Measurements from ENCODE around the gene REXO1. TPM values are rescaled to one million over a fixed set of nuclear protein-coding genes. Genes with fewer than 3 reads are reported as not detected.
"Not testable (repeated sequence)": the region's sequence is repeated elsewhere in the genome, so short reads cannot be mapped to it uniquely, and the experiment has no call there.

The REXO1 gene
- total RNA-seq: 17.7 TPM
- long read RNA-seq, full-length matches to known transcripts: 5 of 18 reads
- long read RNA-seq, partial matches to known transcripts: 10 of 18 reads
- long read RNA-seq, other reads (novel, unspliced or antisense): 3 of 18 reads

DNA sequence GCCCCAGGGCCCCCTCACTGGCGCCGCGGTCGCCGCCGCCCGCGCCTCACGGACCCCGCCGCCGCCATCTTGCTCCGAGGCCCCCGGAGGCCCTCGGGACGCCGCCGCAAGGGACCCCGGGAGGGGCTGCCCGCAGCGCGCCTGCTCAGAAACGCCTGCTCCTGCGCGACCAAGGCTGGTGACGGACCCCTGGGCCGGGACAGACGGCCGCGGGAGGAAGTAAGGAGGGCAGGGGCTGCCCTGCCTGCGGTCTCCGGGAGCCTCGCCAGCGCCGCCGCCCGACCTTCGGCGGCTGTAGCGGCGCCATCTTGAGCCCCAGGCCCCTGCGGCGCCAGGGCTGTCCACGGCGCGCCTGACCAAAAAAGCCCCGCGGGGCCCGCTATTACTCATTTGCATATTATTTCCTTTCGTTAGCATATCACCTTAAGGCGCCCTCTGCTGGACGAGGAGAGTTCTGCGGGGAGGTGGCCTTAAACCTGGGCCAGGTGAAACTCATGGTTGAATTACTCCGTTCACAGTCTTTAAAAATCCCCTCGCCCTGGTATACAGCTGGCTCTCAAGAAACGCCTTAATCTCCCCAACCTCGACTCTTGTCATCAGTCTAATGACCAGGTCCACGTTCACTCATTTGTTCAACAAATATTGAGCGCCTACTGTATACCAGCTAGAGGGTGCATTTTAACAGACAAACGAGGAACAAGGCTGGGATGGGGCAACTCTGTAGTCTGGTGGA lies at the start of gene REXO1:
REXO1 (minus strand) TSS at position 85 of the 733 bp plus-strand sequence. CDS start 125 bp downstream, outside the sequence.
- Histone ChIP-seq H3K36me3 (peaks cover 6% of the 10 kb centered on the region), H3K4me1 (peaks cover 65% of the 10 kb centered on the region), H3K4me3 (peak within 1 kb of the TSS; percentile 100), H3K27me3 (ENCODE audit: low read depth) (no peaks in the 10 kb centered on the region), H3K27ac (replicated peaks) (peak within 1 kb of the TSS; percentile 99), H3K9me3 (replicated peaks) (no peaks in the 10 kb centered on the region)
- TF ChIP-seq, protein P1, sequence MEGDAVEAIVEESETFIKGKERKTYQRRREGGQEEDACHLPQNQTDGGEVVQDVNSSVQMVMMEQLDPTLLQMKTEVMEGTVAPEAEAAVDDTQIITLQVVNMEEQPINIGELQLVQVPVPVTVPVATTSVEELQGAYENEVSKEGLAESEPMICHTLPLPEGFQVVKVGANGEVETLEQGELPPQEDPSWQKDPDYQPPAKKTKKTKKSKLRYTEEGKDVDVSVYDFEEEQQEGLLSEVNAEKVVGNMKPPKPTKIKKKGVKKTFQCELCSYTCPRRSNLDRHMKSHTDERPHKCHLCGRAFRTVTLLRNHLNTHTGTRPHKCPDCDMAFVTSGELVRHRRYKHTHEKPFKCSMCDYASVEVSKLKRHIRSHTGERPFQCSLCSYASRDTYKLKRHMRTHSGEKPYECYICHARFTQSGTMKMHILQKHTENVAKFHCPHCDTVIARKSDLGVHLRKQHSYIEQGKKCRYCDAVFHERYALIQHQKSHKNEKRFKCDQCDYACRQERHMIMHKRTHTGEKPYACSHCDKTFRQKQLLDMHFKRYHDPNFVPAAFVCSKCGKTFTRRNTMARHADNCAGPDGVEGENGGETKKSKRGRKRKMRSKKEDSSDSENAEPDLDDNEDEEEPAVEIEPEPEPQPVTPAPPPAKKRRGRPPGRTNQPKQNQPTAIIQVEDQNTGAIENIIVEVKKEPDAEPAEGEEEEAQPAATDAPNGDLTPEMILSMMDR (IDR thresholded peaks at IDR 0.05; ENCODE audit: borderline replicate concordance): peak; percentile 94
- DNase-seq: peak; percentile 96
- intact Hi-C loops (cut with micrococcal nuclease): no loop called here

DNA sequence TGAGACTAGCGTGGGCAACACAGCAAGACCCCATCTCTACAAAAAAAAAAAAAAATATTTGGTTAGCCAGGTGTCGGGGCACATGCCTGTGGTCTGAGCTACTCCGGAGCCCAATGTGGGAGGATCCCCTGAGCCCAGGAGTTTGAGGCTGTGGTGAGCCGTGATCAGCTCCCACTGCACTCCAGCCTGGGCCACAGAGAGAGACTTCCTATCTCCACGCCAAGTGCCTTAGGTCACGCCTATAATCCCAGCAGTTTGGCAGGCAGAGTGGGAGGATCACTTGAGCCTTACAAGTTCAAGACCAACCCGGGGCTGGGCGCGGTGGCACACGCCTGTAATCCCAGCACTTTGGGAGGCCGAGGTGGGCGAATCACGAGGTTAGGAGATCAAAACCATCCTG lies 48.2 kb upstream of the REXO1 start:
- no peaks in the 10 kb centered on the region for H3K27me3 ChIP-seq (ENCODE audit: low read depth)
- TF ChIP-seq, protein P1 (IDR thresholded peaks at IDR 0.05; ENCODE audit: borderline replicate concordance): no peak
- intact Hi-C loops (cut with micrococcal nuclease): no loop called here
- H3K27ac ChIP-seq (replicated peaks): no peak overlapping the region
- peaks cover 29% of the 10 kb centered on the region for H3K4me1 ChIP-seq
- no peak overlapping the region for H3K4me3 ChIP-seq
- no peaks in the 10 kb centered on the region for H3K9me3 ChIP-seq (replicated peaks)
- DNase-seq: no peak
- H3K36me3 ChIP-seq: no peaks in the 10 kb centered on the region

DNA sequence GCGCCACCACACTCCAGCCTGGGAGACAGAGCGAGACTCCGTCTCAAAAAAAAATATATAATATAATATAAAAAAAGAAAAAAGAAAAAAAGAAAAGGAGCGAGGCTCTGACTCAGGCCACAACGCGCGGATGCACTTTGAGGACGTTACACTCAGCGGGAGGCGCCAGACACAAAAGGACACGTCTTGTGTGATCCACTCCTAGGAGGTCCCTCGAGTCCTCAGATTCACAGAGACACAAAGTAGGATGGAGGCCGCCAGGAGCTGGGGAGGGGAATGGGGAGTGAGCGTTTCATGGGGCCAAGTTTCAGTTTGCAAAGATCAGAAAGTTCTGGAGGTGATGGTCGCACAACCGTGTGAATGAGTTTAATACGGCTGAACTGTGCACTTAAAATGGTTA lies 45.5 kb upstream of the REXO1 start:
- TF ChIP-seq, protein P1 (IDR thresholded peaks at IDR 0.05; ENCODE audit: borderline replicate concordance): no peak
- Histone ChIP-seq H3K27me3 (ENCODE audit: low read depth) (no peaks in the 10 kb centered on the region), H3K4me1 (peaks cover 29% of the 10 kb centered on the region), H3K36me3 (no peaks in the 10 kb centered on the region), H3K9me3 (replicated peaks) (no peaks in the 10 kb centered on the region), H3K27ac (replicated peaks) (no peak overlapping the region), H3K4me3 (no peak overlapping the region)
- intact Hi-C loops (cut with micrococcal nuclease): no loop called here
- no peak for DNase-seq

GRCh38 chr19:1889907-1890306 lies 41.6 kb upstream of the REXO1 start:
- DNase-seq: no peak
- H3K36me3 ChIP-seq: no peaks in the 10 kb centered on the region
- no peak overlapping the region for H3K27ac ChIP-seq (replicated peaks)
- TF ChIP-seq, protein P1 (IDR thresholded peaks at IDR 0.05; ENCODE audit: borderline replicate concordance): no peak
- H3K27me3 ChIP-seq (ENCODE audit: low read depth): no peaks in the 10 kb centered on the region
- H3K4me3 ChIP-seq: no peak overlapping the region
- H3K9me3 ChIP-seq (replicated peaks): no peaks in the 10 kb centered on the region
- H3K4me1 ChIP-seq: peaks cover 11% of the 10 kb centered on the region
- intact Hi-C loops (cut with micrococcal nuclease): no loop called here

GRCh38 chr19:1888385-1888784 lies 40.1 kb upstream of the REXO1 start:
- no peak overlapping the region for H3K27ac ChIP-seq (replicated peaks)
- H3K27me3 ChIP-seq (ENCODE audit: low read depth): no peaks in the 10 kb centered on the region
- intact Hi-C loops (cut with micrococcal nuclease): no loop called here

DNA sequence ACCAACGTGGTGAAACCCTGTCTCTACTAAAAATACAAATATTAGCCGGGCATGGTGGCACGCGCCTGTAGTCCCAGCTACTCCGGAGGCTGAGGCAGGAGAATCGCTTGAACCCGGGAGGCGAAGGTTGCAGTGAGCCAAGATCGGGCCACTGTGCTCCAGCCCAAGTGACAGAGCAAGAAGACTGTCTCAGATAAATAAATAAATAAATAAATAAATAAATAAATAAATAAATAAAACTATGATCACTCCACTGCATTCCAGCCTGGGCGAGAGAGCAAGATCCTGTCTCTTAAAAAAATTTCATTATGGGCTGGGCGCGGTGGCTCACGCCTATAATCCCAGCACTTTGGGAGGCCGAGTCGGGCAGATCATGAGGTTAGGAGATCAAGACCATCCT lies 38.1 kb upstream of the REXO1 start:
- H3K27me3 ChIP-seq (ENCODE audit: low read depth); H3K4me3 ChIP-seq; H3K9me3 ChIP-seq (replicated peaks); H3K36me3 ChIP-seq; DNase-seq; intact Hi-C loops (cut with micrococcal nuclease): not testable (repeated sequence)
- Histone ChIP-seq H3K4me1 (peaks cover 45% of the 10 kb centered on the region), H3K27ac (replicated peaks) (peak overlapping the region; percentile 58)

More at GRCh38 chr19:1888385-1888784, 40.1 kb upstream of the REXO1 start:
- H3K36me3 ChIP-seq: no peaks in the 10 kb centered on the region
- H3K4me3 ChIP-seq: no peak overlapping the region
- peaks cover 26% of the 10 kb centered on the region for H3K4me1 ChIP-seq
- DNase-seq: no peak
- H3K9me3 ChIP-seq (replicated peaks): no peaks in the 10 kb centered on the region
- TF ChIP-seq, protein P1 (IDR thresholded peaks at IDR 0.05; ENCODE audit: borderline replicate concordance): no peak

- peaks cover 51% of the 10 kb centered on the region for H3K4me1 ChIP-seq
- H3K27me3 ChIP-seq (ENCODE audit: low read depth); H3K9me3 ChIP-seq (replicated peaks); H3K36me3 ChIP-seq; intact Hi-C loops (cut with micrococcal nuclease): not testable (repeated sequence)
- H3K27ac ChIP-seq (replicated peaks): peak within 1 kb of the TSS; percentile 90
- peak; percentile 95 for DNase-seq
- H3K4me3 ChIP-seq: peak within 1 kb of the TSS; percentile 85
Observed at GRCh38 chr19:1885398-1886119, 37.3 kb upstream of the REXO1 start, which contains the start of gene ABHD17A. ABHD17A (minus strand) TSS chr19:1885496; CDS start chr19:1881566, 3,930 bp downstream.
